A172 (cell line): ENCODE results near the gene EIF4EBP2. TPM values are rescaled to one million over a fixed set of nuclear protein-coding genes. Genes with fewer than 3 reads are reported as not detected.

ENCODE experiments used
- DNase-seq: peaks from one replicate; pipeline ENCODE4 v3.0.0-alpha.2; 2015; ENCODE audit warnings: low spot score
- total RNA-seq: library from RNA; depleted of rRNA; stranded (reverse); fragments of >200 nt; shearing (Covaris generic); gene quantifications from 2 replicates; pipeline ENCODE4 v1.2.3, GENCODE V29; 2014

EIF4EBP2 gene
- total RNA-seq, 1 experiment from 2014 or later = 31.6 TPM

DNA sequence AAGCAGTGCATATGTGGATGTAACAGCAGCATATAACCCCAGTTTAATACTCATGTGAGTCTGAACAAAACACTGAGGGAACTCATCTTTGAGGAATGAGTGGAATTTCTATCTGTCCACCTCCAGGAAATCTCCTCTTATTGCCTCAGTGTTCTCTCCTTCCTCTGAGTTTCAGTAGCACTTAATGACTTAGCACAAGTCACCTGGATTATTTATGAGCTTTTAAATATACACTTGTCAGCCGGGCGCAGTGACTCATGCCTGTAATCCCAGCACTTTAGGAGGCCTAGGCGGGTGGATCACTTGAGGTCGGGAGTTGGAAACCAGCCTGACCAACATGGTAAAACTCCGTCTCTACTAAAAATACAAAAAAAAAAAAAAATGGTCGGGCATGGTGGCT lies 25.8 kb upstream of the EIF4EBP2 start:
- DNase-seq = peak; percentile 99

DNA sequence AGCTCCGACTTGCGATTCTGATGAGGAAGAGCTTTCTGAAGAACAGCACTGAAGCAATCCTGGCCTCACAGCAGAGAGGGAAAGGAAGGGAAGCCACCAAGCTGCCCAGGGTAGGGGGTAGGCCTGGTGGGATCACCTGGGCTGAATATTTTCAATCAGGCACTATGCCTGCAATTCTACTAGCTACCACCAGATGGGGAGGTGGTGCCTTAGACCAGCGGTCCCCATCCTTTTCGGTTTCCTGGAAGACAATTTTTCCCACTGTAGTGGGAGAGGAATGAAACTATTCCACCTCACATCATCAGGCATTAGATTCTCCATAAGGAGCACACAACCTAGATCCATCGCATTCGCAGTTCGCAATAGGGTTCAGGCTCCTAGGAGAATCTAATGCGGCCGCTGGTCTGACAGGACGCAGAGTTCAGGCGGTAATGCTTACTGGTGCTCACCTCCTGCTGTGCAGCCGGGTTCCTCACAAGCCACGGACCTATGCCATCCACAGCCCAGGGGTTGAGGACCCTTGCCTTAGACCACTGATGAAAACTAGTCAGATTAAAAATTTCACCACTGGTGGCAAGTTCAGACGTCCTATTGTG lies 24.3 kb upstream of the EIF4EBP2 start:
- DNase-seq = no peak

DNA sequence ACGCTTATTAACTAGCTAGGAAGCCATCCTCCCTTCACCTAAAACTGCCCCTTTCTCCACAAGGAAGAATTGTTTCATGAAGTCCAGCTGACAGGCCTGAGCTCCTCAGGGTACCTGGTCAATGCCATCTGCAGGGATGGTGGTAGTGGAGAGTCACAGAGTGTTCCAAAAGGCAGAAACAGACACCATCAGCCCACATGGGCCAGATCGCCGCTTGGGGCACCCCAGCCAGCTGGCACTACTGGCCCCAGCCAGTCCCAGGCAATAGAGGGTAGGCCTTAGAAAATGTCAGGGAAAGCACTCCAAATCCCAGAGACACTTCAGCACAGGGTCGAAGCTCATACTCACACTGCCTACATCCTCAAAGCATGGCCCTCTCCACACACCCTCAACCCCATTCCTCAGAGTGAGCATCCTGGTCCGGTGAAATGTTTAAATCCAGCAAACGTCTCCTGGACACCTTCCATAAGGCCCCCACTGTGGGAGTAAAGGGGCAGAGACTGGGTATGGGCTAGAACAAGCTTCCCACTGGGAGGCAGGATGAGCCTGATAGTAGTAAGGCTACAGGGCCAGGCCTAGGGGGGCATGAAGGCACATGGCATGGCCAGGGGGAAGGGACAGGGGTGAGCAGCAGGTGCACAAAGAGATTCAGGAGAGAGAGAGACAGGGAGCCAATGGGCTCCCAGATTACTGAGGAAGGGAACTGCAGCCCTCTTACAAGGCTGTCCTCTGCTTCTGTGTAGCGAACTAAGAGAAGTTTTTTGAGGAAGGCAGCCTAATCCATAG lies 23.4 kb upstream of the EIF4EBP2 start:
- DNase-seq = no peak

DNA sequence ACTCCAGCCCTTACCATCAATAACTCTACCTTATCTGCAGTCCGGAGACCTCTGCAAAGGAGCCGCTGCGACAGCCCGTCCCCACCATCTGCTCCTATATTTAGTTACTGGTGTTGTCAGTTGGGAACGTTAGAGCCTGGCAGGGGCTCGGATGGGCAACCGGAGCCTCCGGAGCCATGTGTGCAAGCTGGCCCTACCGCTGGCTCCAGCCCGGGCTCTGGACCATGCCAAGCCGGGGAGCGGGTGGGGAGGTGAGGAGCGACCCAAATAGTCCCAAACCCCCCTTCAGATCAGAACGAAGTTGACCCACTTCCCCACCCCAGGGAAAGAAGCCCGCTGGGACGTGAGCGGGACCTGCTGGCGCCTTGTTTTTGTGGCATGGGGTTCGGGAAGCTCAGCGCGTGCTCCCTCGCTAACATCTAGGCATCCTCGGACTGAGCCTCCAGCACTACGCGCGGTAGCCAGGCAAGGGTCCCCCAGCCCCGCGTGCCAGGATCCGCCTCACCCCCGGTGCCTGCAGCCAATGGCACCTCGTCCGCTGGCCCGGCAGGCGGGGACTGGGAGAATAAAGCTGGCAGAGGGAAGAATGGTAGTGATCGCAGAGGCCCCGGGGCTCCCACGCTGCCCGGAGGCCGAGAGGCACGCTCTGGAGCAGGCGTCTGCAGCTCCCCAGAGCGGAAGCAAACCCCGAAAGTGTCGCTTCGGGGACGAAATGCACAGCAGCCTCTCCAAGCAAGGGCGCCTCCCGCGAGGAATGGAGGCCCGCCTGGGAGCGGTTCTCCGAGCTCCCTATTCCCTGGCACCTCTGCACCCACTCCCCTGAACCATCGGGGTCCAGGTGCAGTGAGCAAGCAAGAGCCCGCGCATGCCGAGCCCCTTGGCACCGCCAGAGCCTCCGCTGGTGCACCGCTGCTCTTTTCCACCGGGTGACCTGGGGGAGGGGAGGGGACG lies 22.2 kb upstream of the EIF4EBP2 start:
- no peak for DNase-seq

DNA sequence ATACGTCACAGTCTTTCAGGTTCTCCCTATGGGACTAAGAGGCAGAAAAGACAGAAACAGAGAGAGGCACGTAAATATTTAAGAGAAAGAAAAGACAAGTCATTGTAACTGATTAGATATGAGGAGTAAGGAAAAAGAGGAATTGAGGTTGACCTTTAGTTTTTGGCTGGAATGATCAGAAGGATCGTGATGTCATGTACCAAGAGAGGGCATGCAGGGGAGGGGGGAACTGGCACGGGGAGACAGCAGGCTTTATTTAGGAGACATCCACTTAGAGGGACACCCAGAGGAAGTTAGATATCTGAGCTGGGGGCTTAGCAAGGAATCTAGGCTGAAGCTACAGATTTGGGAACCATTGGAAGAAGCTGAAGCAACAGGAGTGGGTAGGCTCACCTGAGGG lies 12.3 kb upstream of the EIF4EBP2 start:
- DNase-seq = no peak

DNA sequence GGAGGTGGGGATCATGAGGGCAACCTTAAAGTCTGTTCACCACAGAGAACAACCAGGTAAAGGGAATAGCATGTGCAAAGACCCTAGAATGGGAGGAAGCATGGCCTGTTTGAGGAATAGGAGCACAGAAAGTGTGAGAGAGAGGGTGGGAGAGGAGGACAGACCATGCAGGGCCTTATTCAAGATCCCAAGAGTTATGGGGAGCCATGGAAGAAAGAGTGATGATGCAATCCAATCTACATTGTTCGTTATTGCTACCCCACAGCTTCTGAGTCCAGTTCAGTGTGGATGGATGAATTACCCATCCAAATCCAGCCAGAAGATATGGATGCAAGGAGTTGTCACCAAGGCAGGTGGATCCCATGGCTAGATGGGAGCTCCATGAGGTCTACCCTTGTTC lies 7.8 kb upstream of the EIF4EBP2 start:
- DNase-seq = no peak

DNA sequence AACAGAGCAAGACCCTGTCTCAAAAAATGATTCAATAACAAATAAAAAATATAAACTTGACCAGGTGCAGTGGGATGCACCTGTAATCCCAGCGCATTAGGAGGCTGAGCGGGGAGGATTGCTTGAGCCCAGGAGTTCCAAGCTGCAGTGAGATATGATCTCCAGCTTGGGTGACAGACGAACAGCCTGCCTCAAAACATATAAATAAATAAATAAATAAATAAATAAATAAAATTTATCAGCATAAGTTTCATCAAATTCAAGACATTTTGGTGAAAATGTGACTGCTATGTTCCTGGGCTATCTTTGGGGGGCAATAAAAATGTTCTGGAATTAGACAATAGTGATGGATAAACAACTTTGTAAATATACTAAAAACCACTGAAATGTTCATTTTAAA lies 4.8 kb upstream of the EIF4EBP2 start:
- DNase-seq = no peak

DNA sequence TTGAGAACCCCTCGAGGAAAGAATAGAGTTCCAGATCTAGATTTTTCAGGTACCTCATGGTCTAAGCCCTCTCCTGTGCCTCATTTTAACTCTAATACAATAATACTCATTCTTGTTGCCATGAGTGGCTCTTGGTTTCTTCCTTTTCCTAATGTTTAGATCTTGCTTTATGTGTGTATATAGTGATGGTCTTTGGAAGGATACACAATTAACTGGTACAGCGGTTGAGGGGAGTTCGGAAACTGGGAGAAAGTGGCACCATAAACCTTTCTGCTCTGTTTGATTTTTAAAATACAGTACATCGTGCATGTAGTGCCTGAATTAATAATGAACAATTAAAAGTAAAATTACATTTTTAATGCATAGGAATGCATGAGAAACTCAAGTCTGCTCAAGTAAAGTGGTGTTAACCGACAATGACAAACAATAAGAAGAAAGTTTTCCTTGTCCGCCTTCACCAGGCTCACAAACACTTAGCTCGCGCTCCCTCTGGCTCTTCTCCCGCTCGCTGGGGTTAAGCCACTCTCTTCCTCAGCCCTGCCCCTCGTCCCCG lies 386 bp upstream of the EIF4EBP2 start:
- no peak for DNase-seq

DNA sequence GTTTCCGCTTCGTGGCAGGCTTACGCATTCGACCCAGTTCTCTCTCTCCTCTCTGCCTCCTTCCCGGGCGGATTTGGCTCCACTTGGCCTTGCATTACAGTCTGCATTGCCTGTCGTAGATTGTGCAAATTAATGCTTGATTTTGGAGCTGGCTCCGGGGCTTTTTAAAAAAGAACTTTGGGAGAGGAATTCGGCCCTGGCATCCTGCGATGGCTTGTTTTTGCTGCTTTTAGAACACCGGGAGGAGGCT lies 767 bp downstream of the EIF4EBP2 start:
- DNase-seq = peak; percentile 19

DNA sequence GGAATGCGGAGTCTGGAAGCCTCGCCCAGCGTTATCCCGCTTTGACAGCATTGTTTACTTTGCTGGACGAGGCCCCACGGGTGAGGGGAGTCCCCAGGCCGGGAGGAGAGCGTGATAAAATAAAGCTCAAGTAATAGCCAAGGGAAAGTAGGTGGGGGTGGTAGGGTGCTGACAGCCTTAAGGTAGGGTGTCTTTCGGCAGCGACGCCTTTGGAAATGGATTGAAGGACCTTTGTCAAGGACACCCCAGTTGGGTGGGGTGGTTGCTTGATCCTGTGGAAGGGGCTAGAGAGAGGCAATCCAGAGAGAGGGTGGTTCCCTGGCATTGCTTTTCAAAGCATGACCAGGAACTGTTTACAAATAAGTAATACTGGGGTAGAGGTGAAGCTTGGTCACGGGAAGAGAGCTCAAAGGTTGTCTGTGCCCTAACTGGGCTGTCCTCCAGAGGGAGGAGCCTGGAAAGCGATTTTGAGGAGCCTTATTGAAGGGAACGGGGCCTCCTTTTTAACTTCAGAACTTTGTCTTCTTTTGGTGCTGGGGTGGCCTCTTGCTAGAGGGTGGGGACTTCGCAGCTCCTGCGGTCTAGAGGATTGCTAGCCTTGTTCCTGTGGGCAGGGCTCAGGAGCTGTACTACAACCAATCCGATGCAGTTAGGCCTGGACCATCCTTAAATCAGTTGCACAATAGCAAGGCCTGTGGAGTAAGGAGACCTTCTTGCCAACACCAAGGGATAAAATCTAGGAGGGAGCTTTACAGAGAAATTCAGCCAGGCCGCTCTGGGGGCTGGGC lies 1.3 kb downstream of the EIF4EBP2 start:
- peak; percentile 82 for DNase-seq

DNA sequence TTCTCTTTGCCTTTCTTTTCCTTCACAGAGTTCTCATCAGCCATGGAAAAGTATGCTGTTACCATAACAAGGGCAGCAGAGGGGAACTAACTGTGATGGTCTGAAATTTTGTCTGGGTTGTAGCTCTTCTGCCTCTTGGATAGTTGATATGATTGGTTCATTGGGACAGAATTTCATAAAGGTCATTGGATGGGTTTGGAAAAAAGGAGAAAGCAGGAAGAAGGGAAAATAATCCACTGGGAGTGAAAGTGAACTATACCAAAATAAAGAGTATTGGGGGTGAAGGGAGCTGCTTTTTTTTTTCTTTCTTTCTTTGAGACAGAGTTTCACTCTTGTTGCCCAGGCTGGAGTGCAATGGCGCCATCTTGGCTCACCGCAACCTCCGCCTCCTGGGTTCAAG lies 5.8 kb downstream of the EIF4EBP2 start:
- no peak for DNase-seq

DNA sequence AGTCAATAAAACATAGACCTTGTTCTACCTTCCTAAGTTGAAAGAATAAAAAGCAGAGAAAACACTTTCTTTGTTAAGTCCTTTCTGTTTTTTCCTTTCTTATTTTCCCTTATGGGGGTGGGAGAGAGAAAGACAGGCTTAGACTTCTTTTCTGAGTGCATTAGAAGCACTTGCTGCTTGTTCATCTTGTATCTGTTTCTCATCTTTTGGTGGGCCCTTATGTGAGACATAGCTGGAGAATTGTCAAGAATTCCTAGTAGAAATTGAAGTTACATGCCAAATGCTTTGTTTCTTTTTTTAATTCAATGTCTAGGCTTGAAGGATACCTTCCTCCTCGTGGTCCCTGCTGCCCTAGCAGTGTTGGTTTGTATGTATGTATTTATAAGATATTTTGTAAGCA lies 6.7 kb downstream of the EIF4EBP2 start:
- no peak for DNase-seq

DNA sequence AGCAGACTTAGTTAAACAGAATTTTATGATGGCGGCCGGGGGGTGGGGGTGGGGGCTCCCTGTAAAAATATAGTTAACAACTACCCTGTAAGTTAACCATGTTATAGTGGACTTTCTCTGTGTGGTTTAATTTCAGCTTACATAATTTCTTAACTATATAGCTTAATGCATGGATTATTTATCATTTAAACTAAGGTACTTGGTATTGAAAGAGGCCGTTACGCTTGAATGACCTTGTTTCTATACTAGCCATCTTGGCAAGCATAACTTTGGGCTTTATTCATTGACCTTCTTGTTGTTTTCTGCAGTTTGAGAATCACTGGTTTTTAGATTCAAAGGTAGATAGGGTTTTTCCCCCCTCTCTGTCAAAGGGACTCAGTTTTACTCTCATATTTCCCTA lies 8.4 kb downstream of the EIF4EBP2 start:
- DNase-seq = no peak

DNA sequence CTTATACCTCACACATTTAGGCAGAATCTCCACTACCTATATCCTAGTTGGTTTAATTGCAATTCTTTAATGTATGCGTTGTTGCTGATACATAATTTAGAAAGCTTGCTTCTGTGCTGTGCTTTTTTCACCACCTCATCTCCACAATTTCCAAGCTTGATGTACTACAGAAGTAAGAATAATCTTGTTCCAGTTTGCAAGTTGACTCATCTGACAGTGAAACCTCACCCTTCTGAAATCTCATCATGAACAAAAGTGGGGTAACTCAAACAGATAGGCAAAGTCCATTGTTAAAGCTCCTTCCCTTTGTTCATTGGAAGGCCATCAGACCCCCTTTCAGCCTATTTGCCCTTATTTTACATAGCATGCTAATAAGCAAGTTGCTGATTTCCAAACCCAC lies 13.6 kb downstream of the EIF4EBP2 start:
- no peak for DNase-seq

DNA sequence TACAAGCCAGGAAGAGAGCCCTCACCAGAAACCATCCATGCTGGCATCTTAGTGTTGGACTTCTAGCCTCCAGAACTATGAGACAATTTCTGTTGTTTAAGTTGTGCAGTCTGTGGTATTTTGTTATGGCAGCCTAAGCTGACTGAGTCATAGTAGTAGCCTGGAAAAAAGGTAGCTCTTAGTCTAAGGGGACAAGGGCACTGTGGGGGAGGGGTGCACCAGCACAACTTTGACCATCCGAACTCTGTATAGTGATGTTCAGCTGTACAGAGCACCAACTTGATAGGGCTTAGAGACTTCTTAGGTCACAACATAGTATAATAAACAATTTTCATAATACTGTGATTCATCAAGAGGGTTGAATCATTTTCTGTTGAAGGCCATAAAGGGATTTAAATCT lies 14.3 kb downstream of the EIF4EBP2 start:
- DNase-seq = peak; percentile 17

DNA sequence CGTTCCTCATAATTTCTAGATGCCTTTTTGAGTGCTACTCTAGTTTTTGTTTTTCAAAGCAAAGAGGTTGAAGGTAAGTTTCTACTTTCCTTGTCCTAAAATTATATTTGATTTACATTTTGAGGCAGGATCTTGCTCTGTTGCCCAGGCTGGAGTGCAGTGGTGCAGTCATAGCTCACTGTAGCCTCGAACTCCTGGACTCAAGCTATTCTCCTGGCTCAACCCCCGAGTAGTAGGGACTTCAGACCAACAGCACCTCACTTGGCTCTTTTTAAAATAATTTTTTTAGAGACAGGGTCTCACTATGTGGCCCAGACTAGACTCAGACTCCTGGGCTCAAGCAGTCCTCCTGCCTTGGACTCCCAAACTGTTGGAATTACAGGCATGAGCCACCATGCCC lies 14.8 kb downstream of the EIF4EBP2 start:
- DNase-seq = no peak

DNA sequence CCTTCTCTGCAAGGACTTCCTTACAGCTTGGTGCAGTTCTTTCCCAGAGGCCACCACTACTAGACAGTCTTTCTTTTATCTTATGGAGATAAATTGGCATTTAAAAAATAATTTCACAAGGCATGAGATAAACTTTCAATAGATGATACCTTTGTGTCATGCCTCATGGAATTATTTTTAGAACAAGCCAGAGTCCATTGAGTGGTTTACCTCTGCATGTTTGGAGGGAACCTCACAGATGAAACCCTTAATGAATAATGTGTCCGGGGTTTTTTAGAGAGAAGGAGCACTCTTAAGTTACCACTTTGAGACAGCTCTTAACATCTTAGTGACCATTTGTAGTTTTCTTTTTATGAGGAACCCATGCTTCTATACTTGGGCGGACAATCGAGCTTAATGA lies 20.4 kb downstream of the EIF4EBP2 start:
- DNase-seq = no peak

DNA sequence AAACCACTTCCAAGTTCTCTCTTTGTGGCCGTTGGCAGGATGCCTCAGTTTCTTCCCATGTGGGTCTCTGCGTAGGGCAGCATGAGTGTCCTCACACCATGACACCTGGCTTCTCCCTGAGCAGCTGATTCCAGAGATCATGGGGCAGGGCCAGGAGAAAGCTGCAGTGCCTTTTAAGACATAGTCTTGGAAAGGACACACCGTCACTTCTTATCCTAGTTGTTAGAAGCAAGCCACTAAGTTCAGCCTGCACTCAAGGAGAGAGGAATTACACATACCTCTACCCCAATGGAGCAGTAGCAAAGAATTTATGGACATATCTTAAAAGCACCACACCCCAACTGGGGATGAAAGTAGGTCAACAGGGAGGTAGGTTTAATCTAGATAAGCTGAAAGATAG lies 21.2 kb downstream of the EIF4EBP2 start:
- no peak for DNase-seq

DNA sequence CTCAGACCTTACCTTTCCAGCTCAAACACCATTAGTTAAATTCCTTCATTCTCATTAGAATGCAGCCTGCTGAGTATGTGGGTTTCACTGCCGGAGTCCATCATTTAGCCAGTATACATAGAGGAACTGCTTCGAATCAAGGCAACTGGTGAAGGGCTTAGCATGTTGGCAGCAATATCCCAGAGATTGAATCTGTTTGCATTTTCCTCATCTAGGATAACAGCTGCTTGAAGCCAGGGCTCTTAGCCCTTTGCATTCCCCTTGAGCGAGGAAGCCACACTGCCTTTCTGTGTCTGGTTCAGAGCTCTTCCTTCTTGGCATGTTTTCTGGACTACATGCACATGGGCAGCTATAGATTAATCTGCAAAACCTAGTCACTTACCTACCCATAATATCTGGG lies 22.9 kb downstream of the EIF4EBP2 start:
- DNase-seq = no peak

DNA sequence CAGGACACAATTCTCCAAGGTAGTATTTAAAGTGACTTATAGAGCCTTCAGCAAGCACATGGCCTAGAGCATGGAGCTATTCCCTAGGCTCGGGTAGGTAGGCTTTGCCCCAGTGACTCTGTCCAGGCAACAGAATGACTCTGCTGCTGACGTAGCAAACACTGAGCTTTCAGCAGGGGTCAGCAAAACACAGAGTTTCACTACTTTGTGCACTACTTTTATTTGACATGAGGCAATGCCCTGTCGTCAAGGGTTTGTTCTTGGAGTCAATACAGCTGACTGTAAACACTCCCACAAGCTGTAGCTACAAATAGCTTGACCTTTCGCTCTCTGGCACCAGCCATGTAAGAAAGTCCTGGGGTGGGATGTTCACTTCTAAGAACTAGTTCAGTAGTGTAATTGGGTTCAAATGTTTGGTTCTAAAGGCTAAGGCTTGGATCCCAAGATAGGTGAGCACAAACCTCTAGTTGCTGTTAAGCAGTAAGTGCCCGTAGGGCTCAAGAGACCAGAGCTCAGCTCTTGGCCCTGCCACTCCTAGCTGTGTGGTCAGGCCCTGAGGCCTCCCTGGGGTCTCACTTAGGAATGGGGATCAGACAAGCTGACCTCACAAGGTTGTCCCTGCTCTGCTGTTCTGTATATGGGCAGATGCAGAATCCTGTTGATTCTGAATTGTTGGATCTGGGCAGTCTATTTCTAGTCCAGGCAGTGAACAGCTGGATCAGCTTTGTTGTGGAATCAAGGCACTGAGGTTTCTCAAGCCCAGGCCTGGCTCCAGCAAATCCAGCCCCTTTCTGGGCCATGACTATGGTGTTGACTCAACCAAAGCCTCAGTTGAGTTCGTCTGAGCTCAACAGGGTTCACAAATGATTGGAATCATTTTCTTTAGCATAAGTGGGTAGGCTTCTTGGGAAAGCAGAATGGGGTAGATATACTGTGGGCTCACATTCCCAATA lies 26.8 kb downstream of the EIF4EBP2 start:
- no peak for DNase-seq

DNA sequence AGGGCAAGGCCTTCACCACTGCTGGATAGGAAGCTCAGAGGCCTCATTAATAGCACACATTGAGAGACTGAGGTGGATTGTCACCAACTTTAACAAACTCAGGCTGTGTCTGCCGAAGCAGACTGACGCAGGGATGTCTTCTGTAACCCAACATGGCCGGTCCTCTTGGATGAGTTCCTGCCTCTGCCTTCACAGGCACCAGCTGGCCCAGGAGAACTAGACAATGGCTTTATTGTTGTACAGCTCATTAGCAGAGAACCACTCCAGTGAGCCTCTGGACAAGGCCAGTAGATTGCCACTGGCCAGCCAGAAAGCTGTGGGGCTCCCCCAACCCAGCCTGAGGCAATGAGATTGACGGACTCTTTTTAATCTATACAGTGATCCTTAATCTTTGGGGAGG lies 28.2 kb downstream of the EIF4EBP2 start:
- DNase-seq = peak; percentile 12
